Measurements from ENCODE around the gene PACRG. TPM values are rescaled to one million over a fixed set of nuclear protein-coding genes. Genes with fewer than 3 reads are reported as not detected.

Gene PACRG
- 0.12 TPM in 1 of 5 replicates, not detected in the others for total RNA-seq (2022; extraction: Qiagen RNA extraction; ENCODE audit: low read depth)

DNA sequence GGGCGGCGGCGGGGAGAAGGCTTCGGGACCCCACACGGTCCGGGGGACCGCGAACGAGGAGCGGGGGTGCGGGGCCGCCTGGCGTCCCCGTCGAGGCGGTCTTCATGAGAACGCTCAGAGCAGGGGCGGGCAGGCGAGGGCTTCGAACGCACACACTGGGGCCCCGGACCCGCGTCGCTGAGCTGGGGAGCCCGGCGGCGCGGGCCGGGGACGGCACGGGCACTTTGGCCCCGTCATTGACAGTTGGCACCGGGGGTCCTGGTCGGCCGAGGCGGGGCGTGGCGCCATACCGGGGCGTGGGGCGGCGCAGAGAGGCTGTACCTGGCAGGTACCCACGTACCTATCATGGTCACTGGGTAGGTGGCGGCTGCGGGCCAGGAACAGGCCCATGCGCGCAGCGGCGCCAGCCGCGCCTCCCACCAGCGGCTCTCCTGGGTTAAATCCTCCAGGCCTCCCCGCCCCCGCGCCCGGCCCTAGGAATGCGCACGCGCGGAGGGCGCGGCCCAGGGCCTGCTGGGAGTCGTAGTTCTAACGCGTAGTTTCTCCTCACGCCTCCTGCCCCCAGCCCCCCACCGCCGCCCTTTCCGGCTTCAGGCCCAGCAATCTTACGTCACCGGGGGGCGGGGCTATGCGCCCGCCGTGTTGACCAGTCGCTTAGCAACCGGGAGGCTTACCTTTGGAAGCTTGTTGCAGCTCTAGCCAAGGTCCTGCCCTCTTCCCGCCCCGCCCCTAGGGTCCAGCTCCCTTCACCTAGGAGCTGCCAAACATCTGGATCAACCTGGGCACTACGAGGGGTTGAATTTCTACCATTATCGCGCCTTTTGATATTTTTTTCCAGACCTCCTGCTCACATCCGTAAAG, at the start of gene PACRG, which contains the start of gene PRKN:
TSS of gene PACRG (plus strand) at position 653 of the 861 bp plus-strand sequence.
TSS of gene PRKN (minus strand) at position 445 of the 861 bp plus-strand sequence.

Other genes with a start within 250 kb of the PACRG start
- gene PRKN, start 208 bp upstream of the PACRG start, total RNA-seq (2022; extraction: Qiagen RNA extraction; ENCODE audit: low read depth), result 0.05 to 0.29 TPM in 2 of 5 replicates, not detected in the others